K562 (cell line): Measurements from ENCODE around the gene GCN1. TPM values are rescaled to one million over a fixed set of nuclear protein-coding genes. Genes with fewer than 3 reads are reported as not detected.

Experiments
- ATAC-seq: fragments of 200-7000 bp; cut with Tn5 transposase; 3 replicates; pipeline ENCODE4 v1.9.1; 2020; ENCODE audit warnings: moderate library complexity
- BruUV-seq: library from RNA; stranded (reverse); fragments of 400-500 nt; replicated peaks from 2 replicates; lab custom pipeline; 2021; lab: Mats Ljungman, UMichigan
- CTCF ChIA-PET: fragments of 300-600 bp; formaldehyde crosslinking; extraction: SDS; loops from one replicate; lab custom pipeline; 2021; ENCODE audit warnings: low intra/inter-chr PET ratio; lab: Yijun Ruan, JAX
- POLR2A ChIA-PET: fragments of 300-600, 350-650 bp; sonication (Branson Sonifier 250); formaldehyde crosslinking; extraction: SDS; loops from one replicate; lab custom pipeline; 2021; ENCODE audit warnings: antibody characterized with exemption, inconsistent platforms; lab: Yijun Ruan, JAX
- DNase-seq, 4 experiments: peaks; one replicate each; pipeline versions ENCODE4 v3.0.0 to v3.0.0-alpha.2; 2011 to 2018; ENCODE audit warnings: low spot score in 3 of 4, mixed read lengths in 3 of 4; ENCODE audit errors: extremely low read depth in 1 of 4
- FAIRE-seq: peaks from 2 replicates; lab custom pipeline; 2011; peaks lifted over from hg19 to GRCh38; lab: Jason Lieb, UNC
- H2AFZ ChIP-seq: 2 replicates; pipeline ENCODE4 v1.6.0; 2011; ENCODE audit warnings: low read depth, low read length, control low read depth, inconsistent platforms
- H3K27ac ChIP-seq: fragments of 200-600 bp; 3 replicates; pipeline ENCODE4 v1.8.0; 2011; ENCODE audit warnings: low read depth, mild to moderate bottlenecking, control low read depth, inconsistent platforms, low read length, moderate library complexity, mixed read lengths; ENCODE audit errors: extremely low read depth
- H3K27me3 ChIP-seq, 2 experiments: fragments of 300-600 bp in 1 of 2; 2 replicates in 1 of 2; 3 replicates in 1 of 2; pipeline versions ENCODE4 v1.6.0 to v1.8.0; 2011; ENCODE audit warnings: inconsistent platforms in 2 of 2, low read length in 2 of 2, mild to moderate bottlenecking in 1 of 2, mixed read lengths in 1 of 2, moderate library complexity in 1 of 2; ENCODE audit not compliant: control insufficient read depth in 2 of 2, insufficient read depth in 2 of 2
- H3K36me3 ChIP-seq: fragments of 300-600 bp; 3 replicates; pipeline ENCODE4 v1.8.0; 2011; ENCODE audit warnings: mild to moderate bottlenecking, low read length, inconsistent platforms; ENCODE audit not compliant: control insufficient read depth, insufficient read depth
- H3K4me1 ChIP-seq, 2 experiments: fragments of 200-600 bp in 1 of 2; replicated peaks in 1 of 2; 2 replicates in 1 of 2; 3 replicates in 1 of 2; pipeline versions ENCODE4 v1.5.1 to v1.8.0; 2011; ENCODE audit warnings: inconsistent platforms in 2 of 2, low read length in 2 of 2, mild to moderate bottlenecking in 1 of 2, mixed read lengths in 1 of 2, moderate library complexity in 1 of 2; ENCODE audit not compliant: control insufficient read depth in 2 of 2, insufficient read depth in 2 of 2
- H3K4me2 ChIP-seq: 2 replicates; pipeline ENCODE4 v1.6.1; 2011; ENCODE audit warnings: low read length, control low read depth, inconsistent platforms, mixed read lengths; ENCODE audit not compliant: insufficient read depth
- H3K4me3 ChIP-seq: fragments of 200-600 bp; sonication (generic), shearing (Covaris generic); 2 replicates; pipeline ENCODE4 v1.5.1; 2016; ENCODE audit warnings: control low read depth, inconsistent platforms
- H3K79me2 ChIP-seq: fragments of 200-600 bp; 3 replicates; pipeline ENCODE4 v1.8.0; 2011; ENCODE audit warnings: low read length, inconsistent platforms; ENCODE audit not compliant: control insufficient read depth, insufficient read depth
- H3K9ac ChIP-seq, 2 experiments: 2 replicates each; pipeline versions ENCODE4 v1.6.0 to v1.6.1; 2011; ENCODE audit warnings: low read depth in 2 of 2, low read length in 2 of 2, control low read depth in 1 of 2, inconsistent platforms in 1 of 2, mild to moderate bottlenecking in 1 of 2, mixed read lengths in 1 of 2; ENCODE audit not compliant: insufficient read depth in 1 of 2
- H3K9me1 ChIP-seq: one replicate; pipeline ENCODE4 v1.6.0; 2011; ENCODE audit warnings: inconsistent platforms, mild to moderate bottlenecking, low read length, moderate library complexity; ENCODE audit not compliant: control insufficient read depth, insufficient read depth
- H3K9me3 ChIP-seq: replicated peaks from 2 replicates; pipeline ENCODE4 v1.5.1; 2011; ENCODE audit warnings: low read depth, low read length, inconsistent platforms; ENCODE audit not compliant: control insufficient read depth, insufficient read depth
- H4K20me1 ChIP-seq: replicated peaks from 2 replicates; pipeline ENCODE4 v1.6.1; 2011; ENCODE audit warnings: low read length, inconsistent platforms, mixed read lengths; ENCODE audit not compliant: control insufficient read depth, insufficient read depth
- BDP1 ChIP-seq: IDR thresholded peaks from 3 replicates; pipeline ENCODE4 v1.6.1; 2011; ENCODE audit not compliant: insufficient read length, insufficient read depth
- ETV6 ChIP-seq, 3 experiments: fragments of 150-350 bp in 1 of 3; sonication (generic) in 1 of 3; formaldehyde crosslinking in 1 of 3; IDR thresholded peaks; 2 replicates each; pipeline versions ENCODE4 v1.6.1 to v1.8.0; 2014 to 2022; ENCODE audit warnings: borderline replicate concordance in 2 of 3, low read depth in 2 of 3, antibody characterized with exemption in 1 of 3, low read length in 1 of 3, mild to moderate bottlenecking in 1 of 3, missing genetic modification reagents in 1 of 3
- HDAC1 ChIP-seq, 2 experiments: fragments of 450-650 bp; IDR thresholded peaks; 2 replicates each; pipeline ENCODE4 v1.6.1; 2016 to 2017; ENCODE audit warnings: inconsistent platforms in 1 of 2, mild to moderate bottlenecking in 1 of 2, moderate library complexity in 1 of 2
- MCM3 ChIP-seq: fragments of 450-650 bp; IDR thresholded peaks from 2 replicates; pipeline ENCODE4 v1.6.1; 2016
- NCOA1 ChIP-seq: fragments of 450-650 bp; IDR thresholded peaks from 2 replicates; pipeline ENCODE4 v1.6.1; 2016; ENCODE audit warnings: low read depth
- PKNOX1 ChIP-seq: fragments of 450-650 bp; IDR thresholded peaks from 2 replicates; pipeline ENCODE4 v1.6.1; 2016
- SP1 ChIP-seq: sonication (generic); formaldehyde crosslinking; IDR thresholded peaks from 2 replicates; pipeline ENCODE4 v1.8.1; 2022; ENCODE audit warnings: mild to moderate bottlenecking, missing genetic modification reagents
- SUPT5H ChIP-seq: fragments of 450-650 bp; IDR thresholded peaks from 2 replicates; pipeline ENCODE4 v1.6.1; 2016
- TEAD4 ChIP-seq, 2 experiments: sonication (generic) in 1 of 2; formaldehyde crosslinking in 1 of 2; IDR thresholded peaks; 2 replicates each; pipeline versions ENCODE4 v1.6.1 to v1.8.0; 2012 to 2022; ENCODE audit warnings: borderline replicate concordance in 1 of 2, inconsistent platforms in 1 of 2, low read length in 1 of 2, mild to moderate bottlenecking in 1 of 2, missing genetic modification reagents in 1 of 2
- ZNF347 ChIP-seq: fragments of 450-650 bp; formaldehyde crosslinking; IDR thresholded peaks from 2 replicates; pipeline ENCODE4 v1.4.0; 2020; ENCODE audit warnings: low read depth, mild to moderate bottlenecking, moderate library complexity
- WGBS: fragments of 100-300 bp; shearing (Covaris generic); methylation state at CpG from one replicate; pipeline ENCODE4 v1.1.6; 2016; ENCODE audit warnings: low coverage, mixed read lengths; ENCODE audit not compliant: insufficient coverage; ENCODE audit errors: missing lambda C conversion rate; 5-methylcytosine and 5-hydroxymethylcytosine counted together
- in situ Hi-C: fragments of 300-500 bp; cut with MboI; formaldehyde crosslinking; loops from 4 replicates; pipeline ENCODE4 v1.15.0; 2018; ENCODE audit warnings: inconsistent platforms, mixed read lengths
- intact Hi-C: fragments of 100-400 bp; cut with micrococcal nuclease; formaldehyde crosslinking; loops from 2 replicates; pipeline ENCODE4 v1.14.2; 2022
- polyA plus RNA-seq, 8 experiments: library from polyadenylated mRNA; depleted of rRNA in 4 of 8; stranded (reverse) in 5 of 8; unstranded in 3 of 8; fragments of >200 nt; fragmentation: Nextera tagmentation in 2 of 8; fragmentation: Illumina TruSeq in 1 of 8; extraction: Ambion mirVana in 2 of 8; extraction: Trizol in 1 of 8; gene quantifications; 2 replicates each; pipeline versions ENCODE4 v1.2.1 to v1.2.3, GENCODE V29; 2011 to 2014; ENCODE audit warnings: inconsistent platforms in 1 of 8, missing spikeins in 1 of 8
- total RNA-seq, 7 experiments: library from RNA; depleted of rRNA in 6 of 7; stranded (reverse); fragments of >200 nt in 6 of 7; fragmentation: Illumina TruSeq in 2 of 7; extraction: Trizol in 2 of 7; gene quantifications; 2 replicates each; pipeline versions ENCODE4 v1.2.1 to v1.2.3, GENCODE V29; 2011 to 2021; ENCODE audit warnings: low replicate concordance in 1 of 7
- TF ChIP-seq, protein P1 (sequence below): sonication (generic); formaldehyde crosslinking; IDR thresholded peaks from 2 replicates; pipeline ENCODE4 v1.8.1; 2023; ENCODE audit warnings: mild to moderate bottlenecking, missing genetic modification reagents

The GCN1 gene
- total and polyA plus RNA-seq, 9 of the 15 experiments (the other 6 are each of a cell fraction or from before 2014, with no cell fraction given) = 11.9 to 190 (median 51.7) TPM

GRCh38 chr12:120115692-120116440 lies 78.6 kb downstream of the GCN1 start (continued):
- 0 out of 2 replicates have a peak, but pooled peaks have one; percentile 25 for TF ChIP-seq TEAD4 (IDR thresholded peaks at IDR 0.05; ENCODE audit: low read length)
- TF ChIP-seq TEAD4 (CRISPR knock-in tag; IDR thresholded peaks at IDR 0.05; ENCODE audit: borderline replicate concordance) = no peak

DNA sequence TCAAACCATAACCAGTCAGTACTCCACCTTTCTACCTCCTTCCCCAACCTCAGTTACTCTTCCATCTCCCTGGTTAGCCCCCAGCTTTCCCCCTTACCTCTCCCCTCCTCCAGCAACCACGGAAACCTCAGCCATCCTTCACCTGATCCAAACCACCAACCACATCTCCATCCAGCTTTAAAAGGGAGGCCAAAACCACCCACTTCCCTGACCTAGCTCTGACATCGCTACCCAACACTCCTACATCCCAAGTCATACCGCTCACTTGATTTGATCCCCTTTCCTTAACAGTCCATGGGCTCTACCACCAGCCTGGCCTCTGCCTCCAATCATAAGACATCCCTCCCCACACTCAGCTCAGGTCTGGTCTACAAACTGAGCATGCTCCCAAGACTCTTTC lies 79.4 kb downstream of the GCN1 start:
- Histone ChIP-seq H3K4me3 (peak overlapping the region; percentile 75), H3K27ac (peak overlapping the region; percentile 69; the same call in 2 of the 3 replicates), H2AFZ (no peak overlapping the region), H3K36me3 (peaks cover 36% of the 10 kb centered on the region), H3K4me2 (peak overlapping the region; percentile 97), H3K9me1 (peaks cover 6% of the 10 kb centered on the region), H3K9ac (peak overlapping the region; percentile 77 to 96; a peak in 3 of 4 replicates), H4K20me1 (peaks cover 10% of the 10 kb centered on the region; the same call in 1 of the 2 replicates), H3K79me2 (peaks cover 85% of the 10 kb centered on the region), H3K4me1 (peaks cover 17 to 42% of the 10 kb centered on the region in 2 experiments; a peak in 4 of 5 replicates), H3K27me3 (no peaks in the 10 kb centered on the region), H3K9me3 (no peaks in the 10 kb centered on the region)
- intact Hi-C loops (loop anchor here (10.0 kb wide), 1 partner anchor 180 kb away; the partner anchor contains the start of genes RNU4-1 and RNU4-2), in situ Hi-C loops (no loop called here)
- POLR2A ChIA-PET = interaction anchor here (1.0 to 6.8 kb wide), 4 partner anchors 11 to 177 kb away, joined by 3 to 54 read pairs (median 6); partner anchors contain the start of genes RNU4-2 and RPLP0
- CTCF ChIA-PET = no interaction called here
- no peak for DNase-seq
- FAIRE-seq = no peak
- no peak for ATAC-seq
- 67% methylated on average over 3 of the region's 3 CpGs for WGBS
- no TSS peak for BruUV-seq
- TF ChIP-seq SUPT5H (0 out of 2 replicates have a peak, but pooled peaks have one; percentile 26), BDP1 (no peak), SP1 (CRISPR knock-in tag) (no peak), MCM3 (no peak), NCOA1 (no peak), ETV6 (IDR thresholded peaks at IDR 0.05; ENCODE audit: borderline replicate concordance in 1 of 2, low read depth in 2 of 2, low read length in 1 of 2) (no peak), ETV6 (CRISPR knock-in tag; IDR thresholded peaks at IDR 0.05; ENCODE audit: borderline replicate concordance) (no peak), ZNF347 (no peak), HDAC1 (IDR thresholded peaks at IDR 0.05) (0 out of 4 replicates have a peak, but pooled peaks of 1 of the 2 experiments have one; percentile 15), PKNOX1 (no peak)
- TF ChIP-seq, protein P1, sequence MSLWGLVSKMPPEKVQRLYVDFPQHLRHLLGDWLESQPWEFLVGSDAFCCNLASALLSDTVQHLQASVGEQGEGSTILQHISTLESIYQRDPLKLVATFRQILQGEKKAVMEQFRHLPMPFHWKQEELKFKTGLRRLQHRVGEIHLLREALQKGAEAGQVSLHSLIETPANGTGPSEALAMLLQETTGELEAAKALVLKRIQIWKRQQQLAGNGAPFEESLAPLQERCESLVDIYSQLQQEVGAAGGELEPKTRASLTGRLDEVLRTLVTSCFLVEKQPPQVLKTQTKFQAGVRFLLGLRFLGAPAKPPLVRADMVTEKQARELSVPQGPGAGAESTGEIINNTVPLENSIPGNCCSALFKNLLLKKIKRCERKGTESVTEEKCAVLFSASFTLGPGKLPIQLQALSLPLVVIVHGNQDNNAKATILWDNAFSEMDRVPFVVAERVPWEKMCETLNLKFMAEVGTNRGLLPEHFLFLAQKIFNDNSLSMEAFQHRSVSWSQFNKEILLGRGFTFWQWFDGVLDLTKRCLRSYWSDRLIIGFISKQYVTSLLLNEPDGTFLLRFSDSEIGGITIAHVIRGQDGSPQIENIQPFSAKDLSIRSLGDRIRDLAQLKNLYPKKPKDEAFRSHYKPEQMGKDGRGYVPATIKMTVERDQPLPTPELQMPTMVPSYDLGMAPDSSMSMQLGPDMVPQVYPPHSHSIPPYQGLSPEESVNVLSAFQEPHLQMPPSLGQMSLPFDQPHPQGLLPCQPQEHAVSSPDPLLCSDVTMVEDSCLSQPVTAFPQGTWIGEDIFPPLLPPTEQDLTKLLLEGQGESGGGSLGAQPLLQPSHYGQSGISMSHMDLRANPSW (CRISPR knock-in tag) = no peak
